Activated T-cell treated with anti-CD3 and anti-CD28 coated beads for 24 hours (primary cell): Measurements from ENCODE around the gene RPS6KL1.

Experiments
- DNase-seq: peaks from one replicate; pipeline ENCODE4 v3.0.0-alpha.2; 2020; ENCODE audit warnings: low read depth

RPS6KL1 gene

GRCh38 chr14:74952180-74952665, 29.2 kb upstream of the RPS6KL1 start:
- no peak for DNase-seq

- DNase-seq: no peak
These were observed 28.6 kb upstream of the RPS6KL1 start for GRCh38 chr14:74951443-74952179.

- DNase-seq: no peak
These were observed 27.9 kb upstream of the RPS6KL1 start for GRCh38 chr14:74950795-74951442.

GRCh38 chr14:74949859-74950573, 27.0 kb upstream of the RPS6KL1 start:
- no peak for DNase-seq

GRCh38 chr14:74949191-74949601, 26.1 kb upstream of the RPS6KL1 start:
- no peak for DNase-seq

GRCh38 chr14:74948228-74949175, 25.4 kb upstream of the RPS6KL1 start:
- DNase-seq: no peak

- no peak for DNase-seq
These were observed 24.5 kb upstream of the RPS6KL1 start for GRCh38 chr14:74947353-74948227.

GRCh38 chr14:74946659-74947281, 23.7 kb upstream of the RPS6KL1 start:
- DNase-seq: no peak

GRCh38 chr14:74945852-74946658, 23.0 kb upstream of the RPS6KL1 start:
- peak; percentile 66 for DNase-seq

- DNase-seq: no peak
These were observed 22.3 kb upstream of the RPS6KL1 start for GRCh38 chr14:74945261-74945851.

GRCh38 chr14:74942608-74943007, 19.5 kb upstream of the RPS6KL1 start:
- no peak for DNase-seq

GRCh38 chr14:74942181-74942580, 19.1 kb upstream of the RPS6KL1 start:
- DNase-seq: no peak

GRCh38 chr14:74941676-74942097, 18.6 kb upstream of the RPS6KL1 start:
- peak; percentile 58 for DNase-seq

GRCh38 chr14:74940956-74941565, 18.0 kb upstream of the RPS6KL1 start:
- no peak for DNase-seq

GRCh38 chr14:74938531-74939495, 15.8 kb upstream of the RPS6KL1 start:
- DNase-seq: no peak

GRCh38 chr14:74937171-74937570, 14.1 kb upstream of the RPS6KL1 start:
- DNase-seq: no peak

- DNase-seq: no peak
These were observed 13.7 kb upstream of the RPS6KL1 start for GRCh38 chr14:74936731-74937130.
